Lung (tissue), 12 donors: ENCODE data around the gene CDH24. TPM values are rescaled to one million over a fixed set of nuclear protein-coding genes. Genes with fewer than 3 reads are reported as not detected.

Experiments used
- ATAC-seq: fragments of 200-7000 bp; cut with Tn5 transposase; one replicate; pipeline ENCODE4 v1.9.1; 2020; ENCODE audit warnings: moderate number of reproducible peaks; ENCODE audit not compliant: insufficient read depth, low FRiP score
- DNase-seq, 3 donors: peaks; one replicate each; pipeline ENCODE4 v3.0.0-alpha.2; 2013 to 2017
- H3K27ac ChIP-seq, 2 donors: one replicate each; pipeline ENCODE4 v1.5.1; 2013; ENCODE audit warnings: mild to moderate bottlenecking in 2 of 2, moderate library complexity in 2 of 2, control low read depth in 1 of 2, inconsistent platforms in 1 of 2, low read depth in 1 of 2, low read length in 1 of 2
- H3K27me3 ChIP-seq, 3 donors: one replicate each; pipeline ENCODE4 v1.5.1; 2013; ENCODE audit warnings: low read length in 2 of 3; ENCODE audit not compliant: control insufficient read depth in 3 of 3, insufficient read depth in 3 of 3
- H3K36me3 ChIP-seq, 4 donors: one replicate each; pipeline ENCODE4 v1.5.1; 2013; ENCODE audit warnings: low read length in 4 of 4, mild to moderate bottlenecking in 1 of 4, moderate library complexity in 1 of 4; ENCODE audit not compliant: control insufficient read depth in 4 of 4, insufficient read depth in 4 of 4
- H3K4me1 ChIP-seq, 5 donors: one replicate each; pipeline ENCODE4 v1.5.1; 2013; ENCODE audit warnings: low read length in 5 of 5, mild to moderate bottlenecking in 2 of 5, moderate library complexity in 1 of 5; ENCODE audit not compliant: control insufficient read depth in 5 of 5, insufficient read depth in 5 of 5
- H3K4me3 ChIP-seq: one replicate; pipeline ENCODE4 v1.5.1; 2013; ENCODE audit warnings: mild to moderate bottlenecking, control low read depth, moderate library complexity
- H3K9ac ChIP-seq, 2 donors: one replicate each; pipeline ENCODE4 v1.5.1; 2013; ENCODE audit warnings: low read length in 2 of 2, control low read depth in 1 of 2; ENCODE audit not compliant: insufficient read depth in 1 of 2
- H3K9me3 ChIP-seq, 4 donors: one replicate each; pipeline ENCODE4 v1.5.1; 2013; ENCODE audit warnings: low read length in 3 of 4, mild to moderate bottlenecking in 1 of 4, moderate library complexity in 1 of 4; ENCODE audit not compliant: control insufficient read depth in 4 of 4, insufficient read depth in 3 of 4
- WGBS, 2 donors: extraction: QIAGEN DNeasy Blood & Tissue Kit; methylation state at CpG; one replicate each; pipeline ENCODE4 v1.1.7; 2013; 5-methylcytosine and 5-hydroxymethylcytosine counted together
- polyA plus RNA-seq, 2 donors: library from polyadenylated mRNA; stranded (reverse); fragments of 200-250 nt; gene quantifications; one replicate each; pipeline ENCODE4 v1.2.1, GENCODE V29; 2013
- total RNA-seq, 2 donors: library from RNA; depleted of rRNA in 1 of 2; stranded (reverse); fragments of >200 nt in 1 of 2; gene quantifications; one replicate each; pipeline ENCODE4 v1.2.1, GENCODE V29; 2014 to 2021
- TF ChIP-seq, protein P1 (sequence below): IDR thresholded peaks from 2 replicates; pipeline ENCODE4 v1.5.1; 2012; ENCODE audit warnings: mild to moderate bottlenecking; ENCODE audit errors: control extremely low read depth, extremely low read depth
- donor health status: control.
- donor health status: control.
- donor health status: Bipolar disorder and iron deficiency.
- donor health status: healthy.
- donor health status: DM: yes; HTN: yes; CAD: no.

Gene CDH24
- total and polyA plus RNA-seq, 4 donors = 2.0 to 4.8 (median 4.4) TPM

DNA sequence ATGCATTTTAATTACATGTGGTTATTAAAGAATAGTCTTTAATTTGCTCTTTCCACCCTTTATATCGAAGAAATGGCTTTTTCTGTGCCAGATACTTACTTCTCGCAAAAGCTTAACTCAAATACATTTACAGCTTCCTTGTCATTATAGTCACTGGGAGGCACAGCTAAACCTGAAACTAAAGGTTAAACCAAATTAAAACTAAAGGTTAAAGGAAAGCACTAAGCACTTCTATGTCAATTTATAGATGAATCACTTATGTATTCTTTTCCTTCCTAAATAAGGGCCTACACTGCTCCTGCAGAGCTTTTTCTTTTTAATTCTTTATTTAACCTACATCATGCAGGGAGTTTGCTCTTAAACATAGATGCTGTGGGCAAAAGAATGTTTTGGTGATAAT is 56.5 kb downstream of the CDH24 start:
- TF ChIP-seq, protein P1, sequence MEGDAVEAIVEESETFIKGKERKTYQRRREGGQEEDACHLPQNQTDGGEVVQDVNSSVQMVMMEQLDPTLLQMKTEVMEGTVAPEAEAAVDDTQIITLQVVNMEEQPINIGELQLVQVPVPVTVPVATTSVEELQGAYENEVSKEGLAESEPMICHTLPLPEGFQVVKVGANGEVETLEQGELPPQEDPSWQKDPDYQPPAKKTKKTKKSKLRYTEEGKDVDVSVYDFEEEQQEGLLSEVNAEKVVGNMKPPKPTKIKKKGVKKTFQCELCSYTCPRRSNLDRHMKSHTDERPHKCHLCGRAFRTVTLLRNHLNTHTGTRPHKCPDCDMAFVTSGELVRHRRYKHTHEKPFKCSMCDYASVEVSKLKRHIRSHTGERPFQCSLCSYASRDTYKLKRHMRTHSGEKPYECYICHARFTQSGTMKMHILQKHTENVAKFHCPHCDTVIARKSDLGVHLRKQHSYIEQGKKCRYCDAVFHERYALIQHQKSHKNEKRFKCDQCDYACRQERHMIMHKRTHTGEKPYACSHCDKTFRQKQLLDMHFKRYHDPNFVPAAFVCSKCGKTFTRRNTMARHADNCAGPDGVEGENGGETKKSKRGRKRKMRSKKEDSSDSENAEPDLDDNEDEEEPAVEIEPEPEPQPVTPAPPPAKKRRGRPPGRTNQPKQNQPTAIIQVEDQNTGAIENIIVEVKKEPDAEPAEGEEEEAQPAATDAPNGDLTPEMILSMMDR = no peak
- no peak overlapping the region for H3K4me3 ChIP-seq
- WGBS, 2 donors = 96 to 98% methylated on average over 2 of the region's 2 CpGs
- H3K4me1 ChIP-seq = peaks cover 0 to 8% (median 0%) of the 10 kb centered on the region in 5 donors
- no peaks in the 10 kb centered on the region for H3K27me3 ChIP-seq
- peaks cover 0 to 7% (median 3%) of the 10 kb centered on the region in 4 donors for H3K36me3 ChIP-seq
- no peak for ATAC-seq
- no peak overlapping the region for H3K9ac ChIP-seq
- no peaks in the 10 kb centered on the region for H3K9me3 ChIP-seq
- DNase-seq = no peak
- H3K27ac ChIP-seq = no peak overlapping the region

DNA sequence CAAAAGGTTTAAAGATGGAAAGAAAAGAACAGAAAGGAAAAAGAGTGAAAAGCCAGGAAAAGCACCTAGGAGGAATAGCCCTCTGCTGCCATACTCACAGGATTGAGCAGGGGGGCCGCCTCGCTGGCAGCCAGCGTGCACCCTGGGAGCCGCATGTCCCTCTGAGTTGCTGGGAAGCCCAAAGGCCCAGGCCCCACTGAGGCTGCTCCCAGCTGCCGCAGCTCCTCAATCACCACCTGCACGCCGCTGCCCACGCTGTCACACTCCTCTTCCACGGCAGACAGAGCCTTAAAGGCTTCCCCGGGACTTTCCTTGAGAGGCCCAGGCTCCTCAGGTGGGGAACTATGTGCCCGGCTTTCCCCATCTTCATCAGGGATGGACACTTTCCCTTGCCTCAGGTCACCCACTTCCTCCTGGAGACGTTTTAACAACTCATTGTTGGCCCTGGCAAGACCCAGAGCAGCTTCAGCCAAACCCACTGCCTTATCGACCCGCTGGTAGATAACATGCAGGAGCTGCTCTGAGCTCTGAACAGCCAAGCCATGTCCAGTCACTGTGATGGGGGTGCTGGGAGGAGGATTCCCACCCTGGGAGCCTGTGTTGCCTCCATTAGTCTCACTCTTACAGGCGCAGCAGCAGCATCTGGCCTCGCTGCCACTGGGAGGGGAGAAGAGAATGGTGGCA is 58.8 kb downstream of the CDH24 start:
- no peak for DNase-seq

DNA sequence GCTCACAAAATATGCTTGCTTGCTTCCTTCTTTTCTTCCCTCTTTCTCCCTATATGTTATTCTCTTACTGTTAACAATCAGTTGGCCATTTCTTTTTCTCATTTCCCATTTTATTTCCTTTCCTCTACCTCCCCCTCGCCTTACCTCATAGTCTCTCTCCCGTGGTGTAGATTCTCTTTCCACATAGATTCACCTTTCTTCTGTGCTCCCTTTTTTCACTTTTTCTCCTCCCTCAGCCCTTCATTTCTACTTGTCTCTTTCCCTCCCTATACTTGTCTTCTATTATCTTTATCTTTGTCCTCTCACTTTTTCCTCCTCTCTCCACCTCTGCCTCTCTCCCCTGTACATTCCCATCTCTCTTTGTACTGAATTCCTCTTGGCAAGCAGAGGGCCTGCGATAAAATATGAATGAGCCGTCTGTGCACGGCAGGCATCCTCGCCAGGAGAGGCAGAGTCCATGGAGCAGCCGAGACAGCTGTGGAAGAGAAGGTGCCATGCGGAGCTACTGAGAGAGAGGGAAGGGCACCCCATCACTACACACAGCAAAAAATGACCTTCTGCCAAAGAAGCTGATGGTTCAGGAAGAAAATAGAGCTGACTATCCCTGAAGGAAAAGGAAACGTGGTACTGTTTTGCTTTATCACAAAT is 59.5 kb downstream of the CDH24 start:
- peaks cover 0 to 8% (median 4%) of the 10 kb centered on the region in 5 donors for H3K4me1 ChIP-seq
- no peaks in the 10 kb centered on the region for H3K27me3 ChIP-seq
- H3K36me3 ChIP-seq = peaks cover 0 to 9% (median 3%) of the 10 kb centered on the region in 4 donors
- WGBS, 2 donors = 83 to 84% methylated on average over 9 of the region's 9 CpGs
- no peak for DNase-seq
- no peak for ATAC-seq
- H3K9me3 ChIP-seq = no peaks in the 10 kb centered on the region
- TF ChIP-seq, protein P1 = no peak
- H3K9ac ChIP-seq = no peak overlapping the region
- H3K27ac ChIP-seq = no peak overlapping the region
- no peak overlapping the region for H3K4me3 ChIP-seq

More for the DNA sequence above, 58.8 kb downstream of the CDH24 start:
- Histone ChIP-seq H3K9ac (no peak overlapping the region), H3K9me3 (no peaks in the 10 kb centered on the region), H3K27ac (no peak overlapping the region), H3K4me1 (peaks cover 0 to 8% (median 4%) of the 10 kb centered on the region in 5 donors), H3K36me3 (peaks cover 0 to 7% (median 3%) of the 10 kb centered on the region in 4 donors), H3K27me3 (no peaks in the 10 kb centered on the region), H3K4me3 (no peak overlapping the region)
- 91 to 92% methylated on average over 16 of the region's 16 CpGs for WGBS, 2 donors
- TF ChIP-seq, protein P1 = no peak
- ATAC-seq = no peak

Other genes with a start within 250 kb of the CDH24 start
- gene SLC7A7, start 242.1 kb downstream of the CDH24 start, total RNA-seq = 10 to 100 TPM; 28.0 to 65.2 TPM
- 100 to 1,000 TPM in 1 of 2 donors, 10 to 100 TPM in 1; 31.2 to 113 TPM for gene SLC7A7, start 242.1 kb downstream of the CDH24 start, polyA plus RNA-seq
- gene MRPL52, start 227.6 kb downstream of the CDH24 start, total RNA-seq = 100 to 1,000 TPM in 1 of 2 donors, 10 to 100 TPM in 1; 27.5 to 102 TPM
- gene MRPL52, start 227.6 kb downstream of the CDH24 start, polyA plus RNA-seq = 100 to 1,000 TPM; 105 to 239 TPM
- gene MMP14, start 220.9 kb downstream of the CDH24 start, total RNA-seq = 100 to 1,000 TPM; 121 to 162 TPM
- gene MMP14, start 220.9 kb downstream of the CDH24 start, polyA plus RNA-seq = 100 to 1,000 TPM; 125 to 144 TPM
- 100 to 1,000 TPM in 1 of 2 donors, 10 to 100 TPM in 1; 55.2 to 148 TPM for gene LRP10, start 185.8 kb downstream of the CDH24 start, total RNA-seq
- 100 to 1,000 TPM in 1 of 2 donors, 10 to 100 TPM in 1; 25.7 to 133 TPM for gene LRP10, start 185.8 kb downstream of the CDH24 start, polyA plus RNA-seq
- under 1 TPM in 1 of 2 donors, not detected in 1; 0.92 TPM for gene REM2, start 174.3 kb downstream of the CDH24 start, total RNA-seq
- gene REM2, start 174.3 kb downstream of the CDH24 start, polyA plus RNA-seq = under 1 TPM; 0.88 to 0.98 TPM
- 100 to 1,000 TPM in 1 of 2 donors, 10 to 100 TPM in 1; 85.3 to 104 TPM for gene RBM23, start 138.4 kb downstream of the CDH24 start, total RNA-seq
- 10 to 100 TPM; 27.7 to 58.1 TPM for gene RBM23, start 138.4 kb downstream of the CDH24 start, polyA plus RNA-seq
- 10 to 100 TPM; 45.6 to 54.7 TPM for gene PRMT5, start 128.1 kb downstream of the CDH24 start, total RNA-seq
- 10 to 100 TPM; 19.2 to 56.5 TPM for gene PRMT5, start 128.1 kb downstream of the CDH24 start, polyA plus RNA-seq
- 10 to 100 TPM; 47.2 to 49.0 TPM for gene HAUS4, start 100.4 kb downstream of the CDH24 start, total RNA-seq
- gene HAUS4, start 100.4 kb downstream of the CDH24 start, polyA plus RNA-seq = 10 to 100 TPM; 28.3 to 45.5 TPM
- gene AJUBA, start 75.0 kb downstream of the CDH24 start, total RNA-seq = 10 to 100 TPM; 33.8 to 34.2 TPM
- 10 to 100 TPM in 1 of 2 donors, 1 to 10 TPM in 1; 7.2 to 23.7 TPM for gene AJUBA, start 75.0 kb downstream of the CDH24 start, polyA plus RNA-seq
- 10 to 100 TPM; 10.3 to 14.9 TPM for gene C14orf93, start 47.4 kb downstream of the CDH24 start, total RNA-seq
- gene C14orf93, start 47.4 kb downstream of the CDH24 start, polyA plus RNA-seq = 1 to 10 TPM; 7.5 to 8.4 TPM
- 100 to 1,000 TPM in 1 of 2 donors, 10 to 100 TPM in 1; 64.8 to 107 TPM for gene PSMB5, start 22.6 kb downstream of the CDH24 start, total RNA-seq
- 100 to 1,000 TPM in 1 of 2 donors, 10 to 100 TPM in 1; 94.6 to 147 TPM for gene PSMB5, start 22.6 kb downstream of the CDH24 start, polyA plus RNA-seq
- not detected for gene PSMB11, start 15.3 kb downstream of the CDH24 start, total RNA-seq
- gene PSMB11, start 15.3 kb downstream of the CDH24 start, polyA plus RNA-seq = not detected
- 100 to 1,000 TPM; 125 to 154 TPM for gene ACIN1, start 37.6 kb upstream of the CDH24 start, total RNA-seq
- gene ACIN1, start 37.6 kb upstream of the CDH24 start, polyA plus RNA-seq = 100 to 1,000 TPM in 1 of 2 donors, 10 to 100 TPM in 1; 76.3 to 106 TPM
- gene C14orf119, start 38.0 kb upstream of the CDH24 start, total RNA-seq = 10 to 100 TPM; 23.9 to 56.7 TPM
- gene C14orf119, start 38.0 kb upstream of the CDH24 start, polyA plus RNA-seq = 10 to 100 TPM; 26.0 to 64.9 TPM
- not detected for gene CIROP, start 47.5 kb upstream of the CDH24 start, total RNA-seq
- not detected for gene CIROP, start 47.5 kb upstream of the CDH24 start, polyA plus RNA-seq
- gene CEBPE, start 61.7 kb upstream of the CDH24 start, total RNA-seq = under 1 TPM in 1 of 2 donors, not detected in 1; 0.67 TPM
- gene CEBPE, start 61.7 kb upstream of the CDH24 start, polyA plus RNA-seq = 1 to 10 TPM in 1 of 2 donors, under 1 TPM in 1; 0.16 to 3.5 TPM
- 10 to 100 TPM; 54.4 to 74.0 TPM for gene SLC7A8, start 126.1 kb upstream of the CDH24 start, total RNA-seq
- 10 to 100 TPM; 28.1 to 29.5 TPM for gene SLC7A8, start 126.1 kb upstream of the CDH24 start, polyA plus RNA-seq
- not detected for gene RNF212B, start 180.4 kb upstream of the CDH24 start, total RNA-seq
- gene RNF212B, start 180.4 kb upstream of the CDH24 start, polyA plus RNA-seq = under 1 TPM in 1 of 2 donors, not detected in 1; 0.09 TPM
- gene HOMEZ, start 228.6 kb upstream of the CDH24 start, total RNA-seq = 10 to 100 TPM in 1 of 2 donors, 1 to 10 TPM in 1; 6.1 to 13.4 TPM
- gene HOMEZ, start 228.6 kb upstream of the CDH24 start, polyA plus RNA-seq = 1 to 10 TPM; 6.9 to 9.8 TPM
- 10 to 100 TPM in 1 of 2 donors, 1 to 10 TPM in 1; 7.5 to 14.5 TPM for gene PPP1R3E, start 245.3 kb upstream of the CDH24 start, total RNA-seq
- 10 to 100 TPM in 1 of 2 donors, 1 to 10 TPM in 1; 7.1 to 16.4 TPM for gene PPP1R3E, start 245.3 kb upstream of the CDH24 start, polyA plus RNA-seq
- 10 to 100 TPM; 20.8 to 52.8 TPM for gene BCL2L2, start 249.3 kb upstream of the CDH24 start, total RNA-seq
- gene BCL2L2, start 249.3 kb upstream of the CDH24 start, polyA plus RNA-seq = 10 to 100 TPM; 31.0 to 48.6 TPM